PFSK-1 (cell line): ENCODE results near the gene TFPI.

ENCODE experiments used
- FOXP2 ChIP-seq: optimal IDR thresholded peaks from 2 replicates; pipeline ENCODE3; 2011; ENCODE audit warnings: borderline replicate concordance, control low read depth, inconsistent platforms; ENCODE audit not compliant: insufficient read depth; ENCODE audit errors: extremely low read length, extremely low read depth
- POLR2AphosphoS5 ChIP-seq: IDR thresholded peaks from 2 replicates; pipeline ENCODE4 v1.6.1; 2012; ENCODE audit warnings: low read depth, mild to moderate bottlenecking, control low read depth, low read length, moderate library complexity
- SIN3A ChIP-seq: IDR thresholded peaks from 2 replicates; pipeline ENCODE4 v1.6.1; 2012; ENCODE audit warnings: mild to moderate bottlenecking, low read length, moderate library complexity, borderline replicate concordance; ENCODE audit not compliant: insufficient read depth
- TAF1 ChIP-seq: IDR thresholded peaks from 2 replicates; pipeline ENCODE4 v1.6.1; 2012; ENCODE audit warnings: low read length, control low read depth, borderline replicate concordance; ENCODE audit not compliant: insufficient read depth
- TF ChIP-seq, protein P1 (sequence below), 2 experiments: IDR thresholded peaks; 2 replicates each; pipeline versions ENCODE4 v1.6.1 to v1.8.0; 2011 to 2012; ENCODE audit warnings: low read depth in 2 of 2, low read length in 2 of 2, control low read depth in 1 of 2, inconsistent platforms in 1 of 2, mild to moderate bottlenecking in 1 of 2, moderate library complexity in 1 of 2; ENCODE audit not compliant: insufficient read depth in 1 of 2

DNA sequence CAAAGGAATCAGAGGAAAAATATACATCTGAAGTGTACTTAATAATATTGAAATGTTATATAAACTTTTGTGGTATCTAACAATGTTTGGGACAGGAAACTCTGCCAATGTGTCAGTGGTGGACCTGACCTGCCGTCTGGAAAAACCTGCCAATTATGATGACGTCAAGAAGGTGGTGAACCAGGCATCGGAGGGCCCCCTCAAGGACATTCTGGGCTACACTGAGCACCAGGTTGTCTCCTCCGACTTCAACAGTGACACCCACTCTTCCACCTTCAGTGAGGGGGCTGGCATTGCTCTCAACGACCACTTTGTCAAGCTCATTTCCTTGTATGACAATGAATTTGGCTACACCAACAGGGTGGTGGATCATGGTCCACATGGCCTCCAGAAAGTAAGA, 138.8 kb downstream of the TFPI start:
- TF ChIP-seq, protein P1, sequence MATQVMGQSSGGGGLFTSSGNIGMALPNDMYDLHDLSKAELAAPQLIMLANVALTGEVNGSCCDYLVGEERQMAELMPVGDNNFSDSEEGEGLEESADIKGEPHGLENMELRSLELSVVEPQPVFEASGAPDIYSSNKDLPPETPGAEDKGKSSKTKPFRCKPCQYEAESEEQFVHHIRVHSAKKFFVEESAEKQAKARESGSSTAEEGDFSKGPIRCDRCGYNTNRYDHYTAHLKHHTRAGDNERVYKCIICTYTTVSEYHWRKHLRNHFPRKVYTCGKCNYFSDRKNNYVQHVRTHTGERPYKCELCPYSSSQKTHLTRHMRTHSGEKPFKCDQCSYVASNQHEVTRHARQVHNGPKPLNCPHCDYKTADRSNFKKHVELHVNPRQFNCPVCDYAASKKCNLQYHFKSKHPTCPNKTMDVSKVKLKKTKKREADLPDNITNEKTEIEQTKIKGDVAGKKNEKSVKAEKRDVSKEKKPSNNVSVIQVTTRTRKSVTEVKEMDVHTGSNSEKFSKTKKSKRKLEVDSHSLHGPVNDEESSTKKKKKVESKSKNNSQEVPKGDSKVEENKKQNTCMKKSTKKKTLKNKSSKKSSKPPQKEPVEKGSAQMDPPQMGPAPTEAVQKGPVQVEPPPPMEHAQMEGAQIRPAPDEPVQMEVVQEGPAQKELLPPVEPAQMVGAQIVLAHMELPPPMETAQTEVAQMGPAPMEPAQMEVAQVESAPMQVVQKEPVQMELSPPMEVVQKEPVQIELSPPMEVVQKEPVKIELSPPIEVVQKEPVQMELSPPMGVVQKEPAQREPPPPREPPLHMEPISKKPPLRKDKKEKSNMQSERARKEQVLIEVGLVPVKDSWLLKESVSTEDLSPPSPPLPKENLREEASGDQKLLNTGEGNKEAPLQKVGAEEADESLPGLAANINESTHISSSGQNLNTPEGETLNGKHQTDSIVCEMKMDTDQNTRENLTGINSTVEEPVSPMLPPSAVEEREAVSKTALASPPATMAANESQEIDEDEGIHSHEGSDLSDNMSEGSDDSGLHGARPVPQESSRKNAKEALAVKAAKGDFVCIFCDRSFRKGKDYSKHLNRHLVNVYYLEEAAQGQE (IDR thresholded peaks at IDR 0.05; ENCODE audit: insufficient read depth in 1 of 2, low read depth in 2 of 2, low read length in 2 of 2), result no peak
- no peak for TF ChIP-seq POLR2AphosphoS5
- TF ChIP-seq TAF1, result no peak
- TF ChIP-seq FOXP2, result no peak
- no peak for TF ChIP-seq SIN3A
